ENCODE data around the gene CDK1.

The CDK1 gene

GRCh38 chr10:60778214-60778970 is at the start of gene CDK1:
Gene CDK1, plus strand, starts transcription at chr10:60778478. Its CDS starts 1,688 bp downstream, at chr10:60780166.
- DNase-seq: peak; percentile 67 to 99 (median 94)

DNA sequence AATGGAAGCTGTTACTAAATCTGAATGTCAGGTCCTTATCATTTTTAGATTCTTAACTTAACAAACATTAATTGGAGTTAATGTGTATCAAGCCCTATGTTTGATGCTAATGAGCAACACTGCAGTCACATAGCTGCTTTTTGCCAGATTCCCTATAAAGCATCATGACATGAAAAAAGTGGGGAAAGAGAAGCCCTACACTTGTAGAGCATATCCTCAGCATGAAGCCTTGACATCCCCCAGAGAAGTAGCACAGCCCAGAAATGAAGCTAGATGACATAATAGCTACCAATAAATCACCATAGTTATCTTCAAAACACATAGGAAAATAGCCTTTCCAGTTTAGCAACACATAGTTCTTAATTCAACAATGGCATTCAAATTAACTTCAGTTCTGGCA is 49.2 kb upstream of the CDK1 start:
- no peak for DNase-seq

GRCh38 chr10:60731134-60731885 is 47.0 kb upstream of the CDK1 start:
- DNase-seq: no peak

DNA sequence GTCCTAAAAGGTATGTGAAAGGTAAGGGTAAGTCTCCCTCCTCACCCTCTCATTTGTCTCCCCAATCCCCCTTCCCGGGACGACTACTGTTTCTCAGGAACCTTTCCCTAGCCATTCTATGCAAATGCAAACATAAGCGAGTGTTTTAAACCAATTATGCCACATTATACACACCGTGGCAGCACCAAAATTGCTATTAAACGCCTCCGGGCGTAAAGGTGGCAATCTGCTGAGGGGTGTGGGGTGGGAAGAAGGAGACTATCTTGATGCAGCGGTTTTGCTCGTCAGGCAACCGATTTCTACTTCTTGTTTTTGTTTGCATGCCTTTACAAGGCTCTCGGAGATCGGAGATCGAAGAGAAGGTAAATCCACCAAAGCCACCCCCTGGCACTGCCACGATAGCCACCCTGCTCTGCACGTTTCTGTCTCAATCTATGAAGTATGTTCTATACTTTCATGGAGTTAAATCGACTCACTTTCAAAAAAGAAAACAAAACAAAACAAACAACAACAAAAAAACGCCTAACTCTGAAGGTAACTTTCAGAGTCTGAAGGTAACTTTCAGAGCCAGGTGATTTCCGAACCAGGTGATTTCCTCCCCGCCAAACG is 46.0 kb upstream of the CDK1 start:
- no peak for DNase-seq

DNA sequence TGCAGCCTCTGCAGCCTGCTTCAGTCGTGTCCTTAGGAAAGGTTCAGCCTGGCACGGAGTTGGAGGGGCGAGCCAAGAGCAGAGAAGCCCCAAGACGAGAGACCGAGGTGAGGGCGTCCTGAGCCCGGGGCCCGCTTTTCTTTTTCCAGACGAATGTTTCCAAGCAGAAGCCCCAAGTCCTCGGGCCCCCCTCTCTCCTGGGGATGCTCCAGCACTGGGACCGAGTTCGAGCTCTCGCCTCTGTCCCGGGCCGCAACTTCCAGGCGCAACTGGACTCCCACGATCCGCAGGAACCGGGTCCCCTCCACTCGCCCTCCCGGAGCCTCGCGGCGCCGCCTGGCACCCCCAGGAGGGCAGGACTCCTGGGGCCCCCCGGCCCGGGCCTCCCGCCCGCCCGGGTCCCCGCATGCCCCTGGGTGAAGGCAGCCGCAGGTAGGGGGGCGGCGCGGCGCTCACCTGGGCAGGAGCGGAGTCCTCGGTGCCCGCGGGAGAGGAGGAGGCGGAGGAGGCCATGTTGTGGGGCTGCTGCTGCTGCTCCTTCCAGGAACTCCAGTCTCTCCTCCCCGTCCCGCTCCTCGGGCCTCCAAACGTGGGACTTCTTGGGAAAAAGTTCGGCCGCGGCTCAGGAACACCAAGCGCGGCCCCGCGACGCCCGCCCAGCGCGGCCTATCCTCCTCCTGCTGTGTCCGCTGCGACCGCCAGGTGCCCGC is 45.3 kb upstream of the CDK1 start:
- no peak for DNase-seq

GRCh38 chr10:60733517-60733822 is 44.8 kb upstream of the CDK1 start:
- no peak for DNase-seq

DNA sequence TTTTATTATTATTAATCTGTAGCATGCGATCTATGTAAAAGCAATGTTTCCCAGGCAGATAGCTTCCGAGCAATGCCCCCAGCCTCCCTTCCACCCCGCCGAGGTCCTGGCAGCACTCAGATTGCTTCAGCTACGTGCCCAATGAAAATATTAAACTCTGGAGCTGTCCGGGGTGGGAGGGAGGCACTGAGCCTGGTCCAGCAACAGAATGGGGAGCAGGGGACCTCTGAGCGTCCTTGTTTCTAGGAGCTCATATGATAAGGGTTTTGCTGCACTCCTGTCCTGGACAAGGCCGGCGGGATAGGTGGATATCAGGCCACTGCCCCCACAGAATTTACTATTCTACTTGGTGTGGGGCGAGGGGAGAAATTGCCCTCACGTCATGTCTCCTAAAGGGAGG is 44.5 kb upstream of the CDK1 start:
- DNase-seq: no peak

DNA sequence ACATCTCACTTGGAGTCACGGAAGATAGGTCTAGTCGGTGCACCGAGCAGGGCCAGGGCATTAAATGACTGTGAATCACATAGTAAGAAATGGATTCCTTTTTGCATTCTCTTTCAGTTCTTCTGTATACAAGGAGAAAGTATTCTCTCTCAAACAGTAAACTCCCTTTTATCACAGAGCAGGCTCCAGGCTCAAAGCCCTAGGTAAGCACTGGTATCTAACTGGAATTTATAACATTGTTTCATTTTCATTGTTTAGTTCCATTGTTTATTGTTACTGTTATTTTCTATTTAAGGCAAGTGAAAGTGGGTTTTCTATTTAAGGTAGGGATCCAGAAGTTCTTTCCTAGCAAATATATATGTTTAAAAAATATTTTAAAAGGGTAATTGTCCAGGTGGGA is 44.1 kb upstream of the CDK1 start:
- no peak for DNase-seq

- DNase-seq: no peak
Observed at GRCh38 chr10:60735244-60735643, 43.0 kb upstream of the CDK1 start.

DNA sequence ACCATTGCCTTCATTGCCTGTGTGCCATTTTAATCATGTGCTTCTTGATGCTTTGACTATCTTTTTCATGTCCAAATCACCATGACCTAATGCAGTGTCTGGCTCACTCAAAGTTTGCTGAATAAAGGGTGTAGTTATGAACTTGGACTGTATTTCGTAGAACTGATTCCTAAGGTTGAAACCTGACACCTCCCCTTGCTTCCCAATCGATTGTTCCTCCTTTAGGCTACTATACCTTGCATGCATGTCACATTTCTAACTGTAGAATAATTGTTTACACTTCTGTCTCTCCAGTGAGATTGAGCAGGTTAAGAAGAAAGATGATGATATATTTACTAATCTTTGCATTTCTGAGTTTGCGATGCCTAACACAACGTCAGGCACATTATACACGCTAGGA is 41.0 kb upstream of the CDK1 start:
- no peak for DNase-seq

DNA sequence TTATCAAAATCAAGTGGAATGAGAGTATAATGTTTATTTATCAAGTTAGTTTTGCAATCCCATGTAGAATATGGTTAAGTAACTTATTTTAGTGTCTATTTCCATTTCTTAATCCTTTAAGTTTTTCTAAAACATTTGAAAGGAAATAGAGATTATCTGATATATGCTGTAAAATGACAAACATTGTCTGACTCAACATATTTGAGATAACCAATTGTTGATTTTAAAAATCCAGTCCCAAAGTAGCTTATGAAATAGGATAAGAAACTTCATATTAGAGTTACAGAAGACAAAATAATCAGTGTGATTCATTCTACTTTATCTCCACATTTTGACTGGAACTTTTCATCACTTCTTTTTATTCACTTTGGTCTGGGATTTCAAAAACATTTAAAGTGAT is 38.7 kb upstream of the CDK1 start:
- DNase-seq: no peak

DNA sequence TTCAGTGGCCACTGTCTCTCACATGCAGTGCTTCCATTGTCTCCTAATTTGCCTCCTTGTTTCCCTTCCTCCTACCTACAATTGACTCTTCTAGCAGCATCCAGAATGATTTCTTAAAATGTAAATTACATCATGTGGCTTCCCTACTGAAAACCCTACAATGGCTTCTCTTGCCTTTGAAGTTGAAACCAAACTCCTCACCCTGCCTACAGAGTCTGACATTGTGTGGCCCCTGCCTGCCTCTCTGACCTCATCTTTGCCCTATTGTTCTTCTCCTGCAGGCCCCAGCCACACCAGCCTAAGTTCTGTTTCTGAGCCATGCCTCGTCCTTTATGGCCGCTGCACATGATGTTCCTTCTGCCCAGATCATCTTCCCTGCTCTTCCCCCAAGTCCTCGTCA is 35.8 kb upstream of the CDK1 start:
- DNase-seq: no peak

DNA sequence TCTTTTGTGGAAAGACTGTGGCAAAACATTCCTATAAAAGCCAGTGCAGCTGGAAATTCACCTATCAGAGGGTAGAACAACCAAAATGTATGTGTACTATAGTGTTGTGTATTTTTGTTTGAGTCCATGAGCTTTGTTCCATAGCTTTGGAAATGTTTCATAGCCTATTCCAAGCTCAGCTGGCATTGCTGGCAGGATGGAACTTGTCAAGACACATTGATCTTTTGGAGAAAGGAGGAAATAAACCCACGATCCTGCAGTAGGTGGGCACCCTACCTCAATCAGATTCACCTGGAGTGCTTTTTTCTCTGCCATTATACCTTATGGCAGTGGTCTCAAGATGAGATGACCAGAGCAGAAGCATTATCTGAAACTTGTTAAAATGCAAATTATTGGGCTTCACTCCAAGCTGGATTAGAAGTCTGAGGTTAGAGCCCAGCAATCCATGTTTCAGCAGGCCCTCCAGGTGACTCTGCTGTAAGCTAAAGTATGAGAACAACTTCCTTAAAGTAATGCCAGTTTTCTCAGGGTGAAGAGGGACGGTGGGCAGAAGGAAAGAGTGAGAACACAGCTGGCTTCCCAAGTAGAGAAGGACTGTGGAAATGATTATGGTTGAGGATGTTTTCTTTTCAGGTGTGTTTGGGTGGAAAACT is 30.3 kb upstream of the CDK1 start:
- DNase-seq: no peak

DNA sequence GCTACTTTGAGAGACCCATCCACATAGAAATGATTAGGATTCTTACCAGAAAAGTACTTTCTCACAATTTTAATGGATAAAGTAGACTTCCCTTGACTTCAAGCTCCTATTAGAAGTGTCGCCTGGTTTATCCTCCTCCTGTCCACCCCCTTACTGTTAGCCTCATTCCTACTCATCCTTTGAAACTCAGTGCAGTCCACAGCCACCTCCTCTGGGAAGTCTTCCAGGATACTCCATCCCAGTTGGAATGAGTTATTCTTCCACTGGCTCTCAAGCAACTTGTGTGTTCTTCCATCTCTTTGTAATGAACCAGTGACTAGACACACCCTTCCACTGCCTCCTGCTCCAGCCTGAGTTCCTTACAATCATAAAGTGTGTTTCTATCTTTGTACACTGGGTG is 25.1 kb upstream of the CDK1 start:
- no peak for DNase-seq

DNA sequence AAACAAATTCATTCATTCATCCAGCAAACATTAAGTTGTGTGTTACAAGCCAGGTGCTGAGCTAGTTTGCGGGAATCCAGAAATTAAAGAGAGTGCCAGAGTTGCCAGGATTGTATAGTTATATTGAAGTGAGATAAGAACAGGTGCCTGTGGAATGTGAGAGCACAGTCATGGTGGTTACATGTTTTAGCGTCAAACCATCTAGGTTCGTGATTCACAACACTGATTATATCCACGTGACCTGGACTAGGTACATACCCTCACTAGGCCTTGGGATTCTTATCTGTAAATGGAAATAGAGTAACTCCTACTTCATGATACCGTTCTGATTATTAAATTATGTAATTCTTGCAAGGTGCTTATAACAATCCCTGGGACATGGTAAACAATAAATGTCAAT is 24.5 kb upstream of the CDK1 start:
- DNase-seq: no peak

DNA sequence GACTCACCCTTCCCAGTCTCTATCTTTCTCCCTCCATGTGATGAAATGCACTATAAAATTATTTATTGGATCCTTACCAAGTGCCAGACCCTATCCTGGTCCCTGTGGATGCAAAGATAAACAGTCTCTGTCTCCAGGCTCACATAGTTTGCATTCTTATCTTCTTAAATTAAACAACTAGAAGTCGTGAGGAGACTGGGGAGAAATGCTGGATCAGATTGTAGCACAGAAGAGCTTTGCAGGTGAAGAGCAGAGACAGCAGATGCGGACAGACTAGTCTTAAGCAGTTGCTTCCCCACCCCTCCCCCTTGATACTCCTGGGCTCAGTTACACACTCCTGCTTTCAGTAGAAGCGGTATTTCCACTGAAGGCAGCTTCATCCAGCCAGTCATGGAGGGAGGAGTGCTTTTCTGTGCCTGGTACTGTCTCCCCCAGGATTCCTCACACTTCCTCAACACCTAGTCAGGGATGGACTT is 20.8 kb upstream of the CDK1 start:
- no peak for DNase-seq

GRCh38 chr10:60759181-60759580 is 19.1 kb upstream of the CDK1 start:
- no peak for DNase-seq

DNA sequence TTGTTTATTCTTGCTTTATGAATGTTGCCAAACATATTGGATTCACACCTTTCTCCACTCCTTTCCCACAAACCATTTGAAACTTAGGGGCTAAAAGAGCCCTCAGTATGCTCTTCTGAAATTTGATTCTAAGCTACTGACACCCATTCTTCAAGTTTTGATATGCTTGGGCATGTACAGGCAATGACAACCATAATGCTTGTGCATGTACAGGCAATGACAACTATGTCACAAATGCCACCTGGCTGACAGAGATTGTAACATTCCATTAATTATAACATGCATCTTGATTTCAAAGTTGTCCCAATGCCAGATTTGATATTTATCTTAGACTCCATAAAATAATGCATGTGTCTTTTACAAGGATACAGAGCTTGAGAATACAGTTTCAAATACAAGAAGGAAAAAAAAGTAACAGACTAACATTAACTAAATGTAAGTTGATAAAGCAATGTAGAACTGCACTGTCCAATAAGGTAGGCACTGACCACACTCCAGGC is 17.5 kb upstream of the CDK1 start:
- no peak for DNase-seq

DNA sequence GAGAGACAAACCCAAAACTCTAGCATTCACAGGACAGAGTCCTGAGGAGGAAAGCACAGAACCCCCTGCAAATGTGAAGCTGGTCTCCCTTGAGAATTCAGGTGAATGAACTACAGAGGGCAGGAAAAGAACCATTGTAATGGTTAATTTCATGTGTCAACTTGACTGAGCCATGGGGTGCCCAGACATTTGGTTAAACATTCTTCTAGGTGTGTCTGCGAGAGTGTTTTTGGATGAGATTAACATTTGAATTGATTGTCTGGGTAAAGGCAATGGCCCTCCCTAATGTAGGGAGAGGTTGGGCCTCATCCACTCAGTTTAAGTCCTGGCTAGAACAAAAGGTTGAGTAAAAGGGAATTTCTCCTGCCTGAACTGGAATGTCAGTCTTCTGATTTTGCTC is 15.7 kb upstream of the CDK1 start:
- DNase-seq: no peak

DNA sequence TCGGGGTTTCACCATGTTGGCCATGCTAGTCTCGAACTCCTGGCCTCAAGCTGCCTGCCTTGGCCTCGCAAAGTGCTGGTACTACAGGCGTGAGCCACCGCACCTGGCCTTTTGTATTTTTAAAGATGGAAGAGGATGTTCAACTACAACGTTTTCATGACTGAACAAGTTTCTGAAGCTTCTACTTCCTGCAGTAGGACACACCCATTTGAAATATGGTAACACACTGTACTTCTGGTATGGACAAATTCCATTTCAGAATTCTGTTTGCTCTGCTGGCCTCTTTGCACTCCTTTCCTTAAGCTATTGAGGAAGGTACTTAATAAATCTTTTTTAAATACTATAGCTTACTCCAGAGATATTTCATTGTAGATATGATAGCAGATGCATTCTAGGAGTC is 10.9 kb upstream of the CDK1 start:
- DNase-seq: no peak

GRCh38 chr10:60769406-60769805 is 8.9 kb upstream of the CDK1 start:
- DNase-seq: no peak
